HEK293T (cell line): Measurements from ENCODE around the gene PLAGL1.
"Not testable (repeated sequence)": the region's sequence is repeated elsewhere in the genome, so short reads cannot be mapped to it uniquely, and the experiment has no call there.

Source experiments
- CTCF ChIA-PET: fragments of 350-600 bp; formaldehyde crosslinking; extraction: SDS; loops from one replicate; lab custom pipeline; 2021; ENCODE audit warnings: antibody characterized with exemption, inconsistent platforms; lab: Yijun Ruan, JAX
- POLR2A ChIA-PET: fragments of 350-600 bp; formaldehyde crosslinking; extraction: SDS; loops from one replicate; lab custom pipeline; 2020; ENCODE audit warnings: antibody characterized with exemption, inconsistent platforms; lab: Yijun Ruan, JAX
- DNase-seq: peaks from one replicate; pipeline ENCODE4 v3.0.0; 2012; ENCODE audit warnings: mixed read lengths; ENCODE audit errors: extremely low spot score
- ARNT ChIP-seq: fragments of 450-650 bp; IDR thresholded peaks from 2 replicates; pipeline ENCODE4 v1.6.1; 2017; ENCODE audit warnings: mild to moderate bottlenecking
- BHLHE40 ChIP-seq: fragments of 450-650 bp; IDR thresholded peaks from 2 replicates; pipeline ENCODE4 v1.6.1; 2016; ENCODE audit warnings: mild to moderate bottlenecking, moderate library complexity, borderline replicate concordance
- CTBP1 ChIP-seq: fragments of 450-650 bp; IDR thresholded peaks from 2 replicates; pipeline ENCODE4 v1.6.1; 2016; ENCODE audit warnings: borderline replicate concordance
- ELF4 ChIP-seq: fragments of 450-650 bp; IDR thresholded peaks from 2 replicates; pipeline ENCODE4 v1.6.1; 2017; ENCODE audit warnings: antibody characterized with exemption
- FOXA1 ChIP-seq: fragments of 450-650 bp; IDR thresholded peaks from 2 replicates; pipeline ENCODE4 v1.6.1; 2016; ENCODE audit warnings: mild to moderate bottlenecking
- FOXK2 ChIP-seq: fragments of 450-650 bp; IDR thresholded peaks from 2 replicates; pipeline ENCODE4 v1.6.1; 2016; ENCODE audit warnings: mild to moderate bottlenecking
- FOXM1 ChIP-seq: fragments of 450-650 bp; IDR thresholded peaks from 2 replicates; pipeline ENCODE4 v1.6.1; 2017; ENCODE audit warnings: mild to moderate bottlenecking, borderline replicate concordance
- HDGF ChIP-seq: fragments of 450-650 bp; IDR thresholded peaks from 2 replicates; pipeline ENCODE4 v1.6.1; 2017; ENCODE audit warnings: antibody characterized with exemption, borderline replicate concordance
- L3MBTL2 ChIP-seq: fragments of 450-650 bp; conservative IDR thresholded peaks from 2 replicates; pipeline ENCODE4 v1.6.1; 2016; ENCODE audit warnings: mild to moderate bottlenecking
- LEF1 ChIP-seq: fragments of 450-650 bp; IDR thresholded peaks from 2 replicates; pipeline ENCODE4 v1.6.1; 2017; ENCODE audit warnings: mild to moderate bottlenecking, borderline replicate concordance
- NFRKB ChIP-seq: fragments of 450-650 bp; IDR thresholded peaks from 2 replicates; pipeline ENCODE4 v1.6.1; 2016; ENCODE audit warnings: mild to moderate bottlenecking, moderate library complexity
- SP1 ChIP-seq: fragments of 450-650 bp; IDR thresholded peaks from 2 replicates; pipeline ENCODE4 v1.6.1; 2017
- SUZ12 ChIP-seq: fragments of 450-650 bp; IDR thresholded peaks from 2 replicates; pipeline ENCODE4 v1.6.1; 2016; ENCODE audit warnings: mild to moderate bottlenecking
- TARDBP ChIP-seq: fragments of 450-650 bp; IDR thresholded peaks from 2 replicates; pipeline ENCODE4 v1.6.1; 2016
- ZNF384 ChIP-seq: fragments of 450-650 bp; IDR thresholded peaks from 2 replicates; pipeline ENCODE4 v1.6.1; 2016
- TF ChIP-seq, protein P1 (sequence below): fragments of 450-650 bp; IDR thresholded peaks from 2 replicates; pipeline ENCODE4 v1.6.1; 2016

PLAGL1 gene

DNA sequence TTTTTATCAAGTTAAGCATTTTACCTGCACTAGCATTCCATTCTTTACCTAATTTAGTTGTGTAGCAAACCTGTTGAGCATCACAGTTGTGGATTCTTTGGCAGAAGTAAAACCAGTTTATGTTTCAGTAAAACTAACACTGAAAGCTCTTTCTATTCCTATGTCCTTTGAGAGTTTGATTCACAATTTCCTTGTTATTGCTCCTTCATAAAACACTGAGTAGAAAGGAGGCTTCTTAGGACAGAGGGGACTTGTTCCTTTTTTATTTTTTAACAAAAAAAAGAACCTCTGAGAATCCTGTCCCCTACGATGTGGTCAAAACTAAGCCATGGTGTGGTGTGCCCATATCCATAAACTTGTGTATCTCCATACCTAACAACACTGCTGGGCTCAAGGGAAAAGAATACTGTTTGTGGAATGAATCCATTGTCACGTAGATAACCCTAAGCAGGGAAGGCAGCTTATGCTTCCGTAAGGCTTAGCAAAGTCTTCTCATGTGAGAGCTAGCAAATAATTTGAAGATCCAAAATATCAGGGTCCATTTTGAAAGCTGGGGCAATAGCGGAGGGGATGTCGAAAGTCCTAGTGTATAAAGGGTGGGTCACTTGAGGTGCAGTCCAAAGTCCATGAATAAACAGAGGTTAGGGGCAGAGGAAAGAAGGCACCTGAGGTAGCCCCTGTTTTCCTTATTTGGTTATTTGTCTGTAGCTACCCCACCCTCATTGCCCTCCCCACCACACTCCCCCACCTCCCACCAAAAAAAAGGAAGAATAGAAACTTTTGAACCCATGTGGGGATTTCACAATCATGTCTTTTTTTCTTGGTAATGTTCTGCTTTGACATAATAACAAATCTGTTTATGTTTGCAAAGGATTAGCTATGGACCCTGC, 71.0 kb downstream of the PLAGL1 start:
- DNase-seq = no peak
- ChIA-PET CTCF (interaction anchor here (0.6 to 1.5 kb wide), 3 partner anchors 25 to 164 kb away, joined by 3 read pairs; no protein-coding TSS in a partner anchor), POLR2A (no interaction called here)
- TF ChIP-seq BHLHE40 (no peak), ARNT (no peak), FOXK2 (no peak), CTBP1 (no peak), LEF1 (no peak), FOXA1 (no peak), L3MBTL2 (no peak), TARDBP (no peak), FOXM1 (no peak), SP1 (no peak), ELF4 (no peak), SUZ12 (no peak)
- TF ChIP-seq, protein P1, sequence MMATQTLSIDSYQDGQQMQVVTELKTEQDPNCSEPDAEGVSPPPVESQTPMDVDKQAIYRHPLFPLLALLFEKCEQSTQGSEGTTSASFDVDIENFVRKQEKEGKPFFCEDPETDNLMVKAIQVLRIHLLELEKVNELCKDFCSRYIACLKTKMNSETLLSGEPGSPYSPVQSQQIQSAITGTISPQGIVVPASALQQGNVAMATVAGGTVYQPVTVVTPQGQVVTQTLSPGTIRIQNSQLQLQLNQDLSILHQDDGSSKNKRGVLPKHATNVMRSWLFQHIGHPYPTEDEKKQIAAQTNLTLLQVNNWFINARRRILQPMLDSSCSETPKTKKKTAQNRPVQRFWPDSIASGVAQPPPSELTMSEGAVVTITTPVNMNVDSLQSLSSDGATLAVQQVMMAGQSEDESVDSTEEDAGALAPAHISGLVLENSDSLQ = no peak

DNA sequence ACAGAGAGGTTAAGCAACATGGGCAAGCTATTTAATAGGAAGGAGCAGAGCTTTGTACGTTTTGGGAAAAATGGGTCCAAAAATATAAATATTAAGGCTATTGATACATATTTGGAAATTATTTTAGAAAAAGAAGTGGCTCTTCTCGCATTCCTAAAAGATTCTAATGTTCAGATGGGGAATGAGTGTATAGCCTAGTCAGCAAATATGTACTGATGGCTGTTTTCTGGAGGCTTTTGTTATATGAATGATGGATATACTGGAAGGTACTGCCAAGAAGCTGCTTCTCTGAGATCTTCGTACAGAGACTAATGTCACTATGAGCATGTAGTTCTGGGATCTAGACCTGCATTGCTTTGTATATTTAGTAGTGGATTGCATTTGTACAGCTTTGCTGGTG, 71.7 kb downstream of the PLAGL1 start:
- POLR2A ChIA-PET = no interaction called here
- CTCF ChIA-PET = interaction anchor here (1.0 kb wide), 1 partner anchor 77 kb away, joined by 3 read pairs; no protein-coding TSS in a partner anchor
- TF ChIP-seq FOXA1 (no peak), NFRKB (no peak), SP1 (no peak), LEF1 (no peak), SUZ12 (no peak), ZNF384 (no peak), FOXM1 (no peak)
- no peak for DNase-seq

DNA sequence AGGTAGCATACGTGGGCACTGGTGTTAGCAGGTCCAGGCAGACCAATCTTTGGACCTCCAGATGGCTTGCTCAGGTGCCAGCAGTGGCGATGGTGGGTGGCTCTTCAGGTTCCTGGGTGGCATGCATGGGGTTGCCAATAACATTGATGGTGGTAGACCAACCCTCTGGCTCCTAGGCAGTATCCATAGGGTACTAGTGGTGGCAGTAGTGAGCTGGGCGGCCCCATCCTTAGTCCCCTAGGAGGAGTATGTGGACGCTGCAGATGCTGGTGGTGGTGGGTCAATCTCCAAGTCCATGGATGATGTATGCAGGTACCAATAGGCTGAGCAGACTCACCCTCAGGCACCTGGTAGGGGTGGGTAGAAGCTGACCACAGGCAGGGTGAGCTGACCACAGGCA, 73.2 kb downstream of the PLAGL1 start:
- TF ChIP-seq FOXM1 = no peak
- no peak for TF ChIP-seq FOXA1
- TF ChIP-seq ZNF384 = no peak
- no peak for TF ChIP-seq TARDBP
- TF ChIP-seq LEF1 = no peak
- no peak for TF ChIP-seq ELF4
- no peak for TF ChIP-seq NFRKB
- no peak for TF ChIP-seq HDGF
- TF ChIP-seq SUZ12 = no peak
- no peak for TF ChIP-seq ARNT
- TF ChIP-seq BHLHE40 = no peak
- TF ChIP-seq CTBP1 = no peak
- no peak for TF ChIP-seq SP1
- no peak for TF ChIP-seq FOXK2
- TF ChIP-seq, protein P1 = no peak
- TF ChIP-seq L3MBTL2 = no peak
- no peak for DNase-seq
- POLR2A ChIA-PET = no interaction called here
- CTCF ChIA-PET = no interaction called here

DNA sequence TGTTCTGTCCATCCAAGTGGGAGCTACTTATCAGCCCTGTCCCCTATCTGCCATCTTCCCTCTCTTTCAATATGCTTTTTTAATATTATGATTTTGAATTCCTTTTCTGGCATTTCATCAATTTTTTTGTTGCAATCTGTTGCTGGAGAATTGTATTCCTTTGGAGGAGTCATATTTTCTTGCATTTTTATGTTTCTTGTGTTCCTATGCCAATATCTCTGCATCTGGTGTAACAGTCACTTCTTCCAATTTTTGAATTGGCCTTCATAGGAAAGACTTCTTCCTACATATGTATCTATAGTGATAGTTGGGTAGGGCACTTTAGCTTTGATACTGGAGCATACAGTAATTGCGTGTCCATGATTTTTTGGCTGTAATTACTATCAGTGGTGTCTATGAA, 73.7 kb downstream of the PLAGL1 start:
- TF ChIP-seq SUZ12 (no peak), ARNT (no peak), NFRKB (no peak), TARDBP (no peak), LEF1 (no peak), L3MBTL2 (no peak), ELF4 (no peak), SP1 (no peak), FOXK2 (no peak), BHLHE40 (no peak), ZNF384 (no peak)
- TF ChIP-seq, protein P1 = no peak
- POLR2A ChIA-PET = no interaction called here
- DNase-seq = no peak
- CTCF ChIA-PET = no interaction called here

DNA sequence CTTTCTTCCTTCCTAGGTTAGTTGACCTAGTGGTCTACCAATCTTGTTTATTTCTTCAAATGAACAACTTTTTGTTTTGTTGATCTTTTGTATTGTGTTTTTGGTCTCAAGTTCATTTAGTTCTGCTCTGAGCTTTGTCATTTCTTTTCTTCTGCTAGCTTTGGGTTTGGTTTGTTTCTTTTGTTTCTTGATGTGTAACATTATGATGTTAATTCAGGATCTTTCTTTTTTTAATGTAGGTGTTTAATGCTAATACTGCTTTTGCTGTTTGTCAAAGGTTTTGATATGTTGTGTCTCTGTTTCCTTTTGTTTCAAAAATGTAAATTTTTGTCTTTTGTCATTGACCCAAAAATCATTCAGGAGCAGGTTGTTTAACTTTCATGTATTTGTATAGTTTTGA, 78.1 kb downstream of the PLAGL1 start:
- no peak for DNase-seq
- ChIA-PET CTCF (no interaction called here), POLR2A (no interaction called here)
- TF ChIP-seq FOXM1 (no peak), LEF1 (no peak), ELF4 (no peak), FOXK2 (no peak), ARNT (no peak), NFRKB (no peak), TARDBP (no peak), FOXA1 (no peak), ZNF384 (no peak), L3MBTL2 (no peak), SP1 (no peak), CTBP1 (no peak), SUZ12 (no peak)

GRCh38 chr6:143928853-143929252, 79.2 kb downstream of the PLAGL1 start:
- TF ChIP-seq SUZ12 (no peak), TARDBP (no peak), HDGF (no peak), SP1 (no peak), CTBP1 (no peak), ELF4 (no peak), LEF1 (no peak), ARNT (no peak), L3MBTL2 (no peak), ZNF384 (no peak), NFRKB (no peak), FOXM1 (no peak), BHLHE40 (no peak), FOXK2 (no peak)
- TF ChIP-seq, protein P1 = no peak
- DNase-seq = no peak
- CTCF ChIA-PET = no interaction called here
- POLR2A ChIA-PET = no interaction called here

- CTCF ChIA-PET, DNase-seq, POLR2A ChIA-PET: not testable (repeated sequence)
Measured at GRCh38 chr6:143917026-143917425, 91.0 kb downstream of the PLAGL1 start.
